CD8-positive, alpha-beta memory T cell (primary cell): ENCODE results near the gene FILIP1L. TPM values are rescaled to one million over a fixed set of nuclear protein-coding genes. Genes with fewer than 3 reads are reported as not detected.

Experiments
- CTCF ChIA-PET: fragments of 350-600 bp; sonication (Branson Sonifier 250); formaldehyde crosslinking; loops from one replicate; lab custom pipeline; 2021; ENCODE audit warnings: antibody characterized with exemption; lab: Charles Lee
- POLR2A ChIA-PET: fragments of 350-600 bp; sonication (Branson Sonifier 250); formaldehyde crosslinking; loops from one replicate; lab custom pipeline; 2021; ENCODE audit warnings: antibody characterized with exemption; lab: Charles Lee
- DNase-seq, 5 donors: peaks; one replicate each; pipeline versions ENCODE4 v3.0.0 to v3.0.0-alpha.2; 2020 to 2022; ENCODE audit warnings: mixed read lengths in 1 of 5
- H3K27ac ChIP-seq: one replicate; pipeline ENCODE4 v1.7.0; 2013; ENCODE audit warnings: low read depth, mild to moderate bottlenecking, low read length, moderate library complexity
- H3K27me3 ChIP-seq: 2 replicates; pipeline ENCODE4 v1.7.0; 2013; ENCODE audit warnings: low read length, mild to moderate bottlenecking; ENCODE audit not compliant: insufficient read depth, poor library complexity, severe bottlenecking
- H3K36me3 ChIP-seq: 2 replicates; pipeline ENCODE4 v1.7.0; 2013; ENCODE audit warnings: mild to moderate bottlenecking, low read length, moderate library complexity; ENCODE audit not compliant: insufficient read depth
- H3K4me1 ChIP-seq: 2 replicates; pipeline ENCODE4 v1.7.0; 2013; ENCODE audit warnings: mild to moderate bottlenecking, low read length, moderate library complexity; ENCODE audit not compliant: insufficient read depth
- H3K4me3 ChIP-seq: 2 replicates; pipeline ENCODE4 v1.7.0; 2013; ENCODE audit warnings: mild to moderate bottlenecking, low read length
- H3K9me3 ChIP-seq: 2 replicates; pipeline ENCODE4 v1.7.0; 2013; ENCODE audit warnings: mild to moderate bottlenecking, low read length
- H3K27ac Mint-ChIP-seq, 8 donors: one replicate each; pipeline ENCODE4 v1.8.0; 2020 to 2021; ENCODE audit warnings: mixed read lengths in 8 of 8, mild to moderate bottlenecking in 6 of 8, inconsistent platforms in 3 of 8, moderate library complexity in 3 of 8
- H3K27me3 Mint-ChIP-seq, 2 donors: one replicate each; pipeline ENCODE4 v1.8.0; 2020 to 2021; ENCODE audit warnings: mixed read lengths in 2 of 2, mild to moderate bottlenecking in 1 of 2, moderate library complexity in 1 of 2
- H3K36me3 Mint-ChIP-seq, 3 donors: one replicate each; pipeline ENCODE4 v1.8.0; 2020 to 2021; ENCODE audit warnings: mixed read lengths in 3 of 3, inconsistent platforms in 1 of 3, mild to moderate bottlenecking in 1 of 3
- H3K4me1 Mint-ChIP-seq, 3 donors: one replicate each; pipeline ENCODE4 v1.8.0; 2020 to 2021; ENCODE audit warnings: mixed read lengths in 3 of 3, inconsistent platforms in 1 of 3, mild to moderate bottlenecking in 1 of 3
- H3K4me3 Mint-ChIP-seq, 7 donors: one replicate each; pipeline ENCODE4 v1.8.0; 2020 to 2021; ENCODE audit warnings: mixed read lengths in 7 of 7, mild to moderate bottlenecking in 6 of 7, moderate library complexity in 4 of 7, inconsistent platforms in 2 of 7
- H3K9me3 Mint-ChIP-seq, 5 donors: one replicate each; pipeline ENCODE4 v1.8.0; 2020 to 2022; ENCODE audit warnings: mixed read lengths in 5 of 5, mild to moderate bottlenecking in 3 of 5, moderate library complexity in 2 of 5, inconsistent platforms in 1 of 5
- polyA plus RNA-seq: library from polyadenylated mRNA; unstranded; fragments of 300-500 nt; fragmentation: Illumina TruSeq; gene quantifications from one replicate; pipeline ENCODE4 v1.2.3, GENCODE V29; 2021
- total RNA-seq, 2 experiments: library from RNA; stranded (reverse); gene quantifications; one replicate each; pipeline ENCODE4 v1.2.3, GENCODE V29; 2021

FILIP1L gene
- total and polyA plus RNA-seq, 3 experiments from 2014 or later = 0.12 to 0.27 (median 0.20) TPM

- no peak overlapping the region for H3K4me3 ChIP-seq
- ChIA-PET CTCF (interaction anchor here (1.9 to 2.1 kb wide), 2 partner anchors 10 to 13 kb away, joined by 10 to 13 read pairs; no protein-coding TSS in a partner anchor), POLR2A (no interaction called here)
- Mint-ChIP-seq H3K27ac (peak overlapping the region; percentile 8 to 100 (median 99)), H3K9me3 (no peaks in the 10 kb centered on the region), H3K36me3 (peaks cover 0 to 17% (median 2%) of the 10 kb centered on the region in 3 donors), H3K4me1 (peaks cover 36 to 58% (median 46%) of the 10 kb centered on the region in 3 donors), H3K4me3 (peak overlapping the region; percentile 93 to 98 (median 96)), H3K27me3 (no peaks in the 10 kb centered on the region)
- no peaks in the 10 kb centered on the region for H3K9me3 ChIP-seq
- H3K27me3 ChIP-seq = no peaks in the 10 kb centered on the region
- H3K27ac ChIP-seq = no peak overlapping the region
- H3K36me3 ChIP-seq = no peaks in the 10 kb centered on the region
- DNase-seq = no peak
- H3K4me1 ChIP-seq = peaks cover 23% of the 10 kb centered on the region
Observed at GRCh38 chr3:99818818-99819217, 295.5 kb downstream of the FILIP1L start.

GRCh38 chr3:99817437-99818240, 296.7 kb downstream of the FILIP1L start, which contains the start of gene CMSS1:
CMSS1 (plus strand) TSS chr3:99817862.
- Mint-ChIP-seq H3K27me3 (no peaks in the 10 kb centered on the region), H3K4me1 (peaks cover 36 to 51% (median 46%) of the 10 kb centered on the region in 3 donors), H3K36me3 (peaks cover 0 to 17% (median 0%) of the 10 kb centered on the region in 3 donors), H3K9me3 (no peaks in the 10 kb centered on the region), H3K27ac (peak within 1 kb of the TSS; percentile 96 to 100 (median 99)), H3K4me3 (peak within 1 kb of the TSS; percentile 93 to 98 (median 96))
- H3K4me3 ChIP-seq = peak within 1 kb of the TSS; percentile 67
- no peaks in the 10 kb centered on the region for H3K9me3 ChIP-seq
- ChIA-PET CTCF (interaction anchor here (0.6 to 2.1 kb wide), 5 partner anchors 9 to 443 kb away, joined by 3 to 13 read pairs (median 6); partner anchors contain the start of gene TBC1D23), POLR2A (interaction anchor here (0.7 to 1.0 kb wide), 3 partner anchors 14 to 517 kb away, joined by 3 to 6 read pairs (median 3); no protein-coding TSS in a partner anchor)
- H3K27ac ChIP-seq = peak within 1 kb of the TSS; percentile 79
- no peaks in the 10 kb centered on the region for H3K27me3 ChIP-seq
- peaks cover 23% of the 10 kb centered on the region for H3K4me1 ChIP-seq
- H3K36me3 ChIP-seq = no peaks in the 10 kb centered on the region
- DNase-seq = peak; percentile 91 to 98 (median 95)

GRCh38 chr3:99817047-99817436, 297.3 kb downstream of the FILIP1L start:
- ChIA-PET CTCF (interaction anchor here (1.4 to 2.1 kb wide), 3 partner anchors 8 to 444 kb away, joined by 6 to 13 read pairs (median 10); partner anchors contain the start of gene TBC1D23), POLR2A (interaction anchor here (1.0 kb wide), 1 partner anchor 443 kb away, joined by 6 read pairs; no protein-coding TSS in a partner anchor)
- peak overlapping the region; percentile 96 to 100 (median 99) for H3K27ac Mint-ChIP-seq
- Histone ChIP-seq H3K4me1 (peaks cover 23% of the 10 kb centered on the region), H3K27ac (peak overlapping the region; percentile 79), H3K36me3 (no peaks in the 10 kb centered on the region), H3K4me3 (peak overlapping the region; percentile 67), H3K9me3 (no peaks in the 10 kb centered on the region), H3K27me3 (no peaks in the 10 kb centered on the region)
- no peak for DNase-seq
- H3K36me3 Mint-ChIP-seq = peaks cover 0 to 17% (median 0%) of the 10 kb centered on the region in 3 donors
- peak overlapping the region; percentile 93 to 98 (median 96) for H3K4me3 Mint-ChIP-seq
- no peaks in the 10 kb centered on the region for H3K9me3 Mint-ChIP-seq
- no peaks in the 10 kb centered on the region for H3K27me3 Mint-ChIP-seq
- peaks cover 36 to 51% (median 46%) of the 10 kb centered on the region in 3 donors for H3K4me1 Mint-ChIP-seq

GRCh38 chr3:99810403-99810802, 303.9 kb downstream of the FILIP1L start:
- Histone ChIP-seq H3K36me3 (no peaks in the 10 kb centered on the region), H3K9me3 (peaks cover 2% of the 10 kb centered on the region), H3K4me1 (no peaks in the 10 kb centered on the region), H3K27me3 (no peaks in the 10 kb centered on the region), H3K4me3 (no peak overlapping the region), H3K27ac (no peak overlapping the region)
- H3K36me3 Mint-ChIP-seq = peaks cover 2 to 5% (median 4%) of the 10 kb centered on the region in 3 donors
- H3K4me1 Mint-ChIP-seq = peaks cover 0 to 3% (median 0%) of the 10 kb centered on the region in 3 donors
- no peak for DNase-seq
- ChIA-PET CTCF (interaction anchor here (1.4 kb wide), 1 partner anchor 21 kb away, joined by 4 read pairs; no protein-coding TSS in a partner anchor), POLR2A (no interaction called here)
- H3K27me3 Mint-ChIP-seq = no peaks in the 10 kb centered on the region
- H3K4me3 Mint-ChIP-seq = no peak overlapping the region
- H3K9me3 Mint-ChIP-seq = peaks cover 4 to 5% (median 5%) of the 10 kb centered on the region in 5 donors
- H3K27ac Mint-ChIP-seq = no peak overlapping the region

GRCh38 chr3:99809565-99809964, 304.7 kb downstream of the FILIP1L start:
- Histone ChIP-seq H3K4me3 (no peak overlapping the region), H3K4me1 (no peaks in the 10 kb centered on the region), H3K27ac (no peak overlapping the region), H3K36me3 (no peaks in the 10 kb centered on the region), H3K27me3 (no peaks in the 10 kb centered on the region), H3K9me3 (peaks cover 8% of the 10 kb centered on the region)
- Mint-ChIP-seq H3K4me1 (peaks cover 0 to 3% (median 0%) of the 10 kb centered on the region in 3 donors), H3K9me3 (peaks cover 6 to 7% (median 6%) of the 10 kb centered on the region in 5 donors), H3K27me3 (no peaks in the 10 kb centered on the region), H3K4me3 (no peak overlapping the region), H3K36me3 (peaks cover 3 to 7% (median 5%) of the 10 kb centered on the region in 3 donors), H3K27ac (no peak overlapping the region)
- ChIA-PET POLR2A (no interaction called here), CTCF (interaction anchor here (1.9 kb wide), 1 partner anchor 8 kb away, joined by 10 read pairs; the partner anchor contains the start of gene CMSS1)
- no peak for DNase-seq

GRCh38 chr3:99808163-99808794, 306.0 kb downstream of the FILIP1L start:
- Histone ChIP-seq H3K27me3 (no peaks in the 10 kb centered on the region), H3K27ac (no peak overlapping the region), H3K4me1 (no peaks in the 10 kb centered on the region), H3K9me3 (peaks cover 8% of the 10 kb centered on the region), H3K36me3 (no peaks in the 10 kb centered on the region), H3K4me3 (no peak overlapping the region)
- Mint-ChIP-seq H3K9me3 (peaks cover 6 to 12% (median 10%) of the 10 kb centered on the region in 5 donors), H3K4me3 (no peak overlapping the region), H3K27ac (peak overlapping the region in 2 of 8 donors; percentile 29 to 34), H3K36me3 (peaks cover 3 to 14% (median 5%) of the 10 kb centered on the region in 3 donors), H3K27me3 (no peaks in the 10 kb centered on the region), H3K4me1 (peaks cover 0 to 3% (median 0%) of the 10 kb centered on the region in 3 donors)
- CTCF ChIA-PET = interaction anchor here (0.8 to 1.9 kb wide), 11 partner anchors 9 to 431 kb away, joined by 3 to 10 read pairs (median 4); partner anchors contain the start of gene CMSS1
- DNase-seq = peak; percentile 6 to 58 (median 23)
- POLR2A ChIA-PET = no interaction called here

GRCh38 chr3:99805160-99805559, 309.1 kb downstream of the FILIP1L start:
- H3K4me1 ChIP-seq = no peaks in the 10 kb centered on the region
- Mint-ChIP-seq H3K9me3 (peaks cover 6 to 12% (median 10%) of the 10 kb centered on the region in 5 donors), H3K27ac (no peak overlapping the region), H3K4me3 (no peak overlapping the region), H3K27me3 (no peaks in the 10 kb centered on the region), H3K36me3 (peaks cover 3 to 14% (median 5%) of the 10 kb centered on the region in 3 donors), H3K4me1 (peaks cover 0 to 3% (median 0%) of the 10 kb centered on the region in 3 donors)
- peaks cover 8% of the 10 kb centered on the region for H3K9me3 ChIP-seq
- no peak for DNase-seq
- ChIA-PET CTCF (interaction anchor here (1.1 kb wide), 1 partner anchor 13 kb away, joined by 3 read pairs; no protein-coding TSS in a partner anchor), POLR2A (no interaction called here)
- no peaks in the 10 kb centered on the region for H3K27me3 ChIP-seq
- no peak overlapping the region for H3K27ac ChIP-seq
- no peak overlapping the region for H3K4me3 ChIP-seq
- no peaks in the 10 kb centered on the region for H3K36me3 ChIP-seq
